PFSK-1 (cell line): ENCODE measurements around the gene XXYLT1. TPM values are rescaled to one million over a fixed set of nuclear protein-coding genes. Genes with fewer than 3 reads are reported as not detected.

ENCODE experiments used
- FOXP2 ChIP-seq: optimal IDR thresholded peaks from 2 replicates; pipeline ENCODE3; 2011; ENCODE audit warnings: borderline replicate concordance, control low read depth, inconsistent platforms; ENCODE audit not compliant: insufficient read depth; ENCODE audit errors: extremely low read length, extremely low read depth
- POLR2AphosphoS5 ChIP-seq: IDR thresholded peaks from 2 replicates; pipeline ENCODE4 v1.6.1; 2012; ENCODE audit warnings: low read depth, mild to moderate bottlenecking, control low read depth, low read length, moderate library complexity
- REST ChIP-seq, 2 experiments: IDR thresholded peaks; 2 replicates each; pipeline versions ENCODE4 v1.6.1 to v1.8.0; 2011 to 2012; ENCODE audit warnings: low read depth in 2 of 2, low read length in 2 of 2, control low read depth in 1 of 2, inconsistent platforms in 1 of 2, mild to moderate bottlenecking in 1 of 2, moderate library complexity in 1 of 2; ENCODE audit not compliant: insufficient read depth in 1 of 2
- SIN3A ChIP-seq: IDR thresholded peaks from 2 replicates; pipeline ENCODE4 v1.6.1; 2012; ENCODE audit warnings: mild to moderate bottlenecking, low read length, moderate library complexity, borderline replicate concordance; ENCODE audit not compliant: insufficient read depth
- TAF1 ChIP-seq: IDR thresholded peaks from 2 replicates; pipeline ENCODE4 v1.6.1; 2012; ENCODE audit warnings: low read length, control low read depth, borderline replicate concordance; ENCODE audit not compliant: insufficient read depth
- polyA plus RNA-seq: library from polyadenylated mRNA; unstranded; fragments of >200 nt; gene quantifications from one replicate; pipeline ENCODE4 v1.2.1, GENCODE V29; 2012; ENCODE audit warnings: low read depth, missing spikeins; ENCODE audit not compliant: insufficient read length

The XXYLT1 gene
- polyA plus RNA-seq: 15.7 TPM

- TF ChIP-seq REST (IDR thresholded peaks at IDR 0.05; ENCODE audit: insufficient read depth in 1 of 2, low read depth in 2 of 2, low read length in 2 of 2) (no peak), SIN3A (no peak), FOXP2 (no peak), POLR2AphosphoS5 (no peak; the same call in 1 of the 2 replicates), TAF1 (no peak)
Measured at GRCh38 chr3:195270817-195271409, at the start of gene XXYLT1. XXYLT1 (minus strand) TSS chr3:195271159; CDS start chr3:195271058, 101 bp downstream.

GRCh38 chr3:195319060-195319459 lies 48.1 kb upstream of the XXYLT1 start:
- TF ChIP-seq TAF1 (no peak), FOXP2 (no peak), POLR2AphosphoS5 (no peak), REST (IDR thresholded peaks at IDR 0.05; ENCODE audit: insufficient read depth in 1 of 2, low read depth in 2 of 2, low read length in 2 of 2) (no peak), SIN3A (no peak)

- TF ChIP-seq FOXP2 (no peak), TAF1 (no peak), POLR2AphosphoS5 (no peak), REST (IDR thresholded peaks at IDR 0.05; ENCODE audit: insufficient read depth in 1 of 2, low read depth in 2 of 2, low read length in 2 of 2) (no peak), SIN3A (no peak)
Measured at GRCh38 chr3:195312714-195313113, 41.8 kb upstream of the XXYLT1 start.

- TF ChIP-seq REST (IDR thresholded peaks at IDR 0.05; ENCODE audit: insufficient read depth in 1 of 2, low read depth in 2 of 2, low read length in 2 of 2) (no peak), TAF1 (no peak), SIN3A (no peak), POLR2AphosphoS5 (no peak), FOXP2 (no peak)
Measured at GRCh38 chr3:195307711-195308110, 36.8 kb upstream of the XXYLT1 start.

- no peak for TF ChIP-seq FOXP2
- TF ChIP-seq TAF1: no peak
- TF ChIP-seq SIN3A: no peak
Measured at GRCh38 chr3:195306369-195306768, 35.4 kb upstream of the XXYLT1 start.
